Measurements from ENCODE around the gene AAMP. TPM values are rescaled to one million over a fixed set of nuclear protein-coding genes. Genes with fewer than 3 reads are reported as not detected.

AAMP gene
- total and polyA plus RNA-seq, 3 donors from 2014 or later = 112 to 177 (median 154) TPM

DNA sequence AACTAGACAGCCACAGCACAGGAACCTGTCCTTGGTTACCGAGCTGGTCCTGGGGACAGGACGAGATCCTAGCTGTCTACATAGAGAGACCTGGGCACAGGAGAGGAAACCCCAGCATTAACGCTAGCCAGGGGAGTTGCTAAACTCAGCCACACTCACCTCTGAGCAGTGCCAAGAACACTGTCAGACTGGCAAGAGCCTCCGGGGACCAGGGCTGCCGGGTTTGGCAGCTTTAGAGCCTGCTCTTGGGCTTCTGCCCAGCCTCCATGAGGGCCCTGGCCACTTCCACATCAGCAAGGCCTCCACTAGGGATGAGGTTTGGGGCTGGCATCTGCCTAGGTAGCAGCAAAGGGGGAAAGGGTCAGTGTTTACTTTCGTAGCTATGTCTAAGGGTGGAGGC, 15.7 kb upstream of the AAMP start:
- H3K4me3 ChIP-seq = no peak overlapping the region

DNA sequence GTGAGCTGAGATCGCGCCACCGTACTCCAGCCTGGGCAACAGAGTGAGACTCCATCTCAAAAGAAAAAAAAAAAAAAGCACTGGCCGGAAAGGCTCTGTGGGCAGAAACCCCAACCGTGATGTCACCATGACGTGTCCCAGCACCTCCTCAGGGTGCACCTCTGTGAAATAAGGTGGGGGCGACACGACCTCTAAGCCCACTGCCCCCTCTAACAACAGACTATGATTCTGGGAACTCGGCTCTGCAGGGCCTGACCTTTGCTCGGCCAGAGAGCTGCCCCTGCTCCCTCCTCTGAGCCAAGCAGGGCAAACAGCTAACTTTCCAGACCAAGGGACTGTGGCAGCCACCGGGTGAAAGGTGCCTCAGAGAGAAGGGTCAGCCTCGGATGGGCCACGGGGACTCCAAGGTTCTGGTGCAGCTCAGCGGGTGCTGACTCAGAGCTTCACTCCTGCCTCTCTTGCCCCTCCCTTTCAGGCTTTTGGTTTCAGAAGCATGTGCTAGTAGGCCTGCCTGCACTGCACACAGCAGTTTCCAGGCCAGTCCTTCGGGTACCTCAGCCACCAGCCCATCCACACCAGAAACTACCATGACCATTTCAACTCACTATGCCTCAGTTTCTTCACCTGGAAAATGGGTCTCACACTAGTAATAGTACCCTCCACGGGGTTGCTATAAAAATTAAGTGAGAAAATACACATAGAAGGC, 14.3 kb upstream of the AAMP start:
- intact Hi-C loops (cut with DNase I; ENCODE audit: low total_unique reads) = no loop called here
- H3K4me1 ChIP-seq = peaks cover 59% of the 10 kb centered on the region
- no peak for DNase-seq
- WGBS, 2 donors = 65 to 72% methylated on average over 16 of the region's 16 CpGs
- H3K9me3 ChIP-seq = no peaks in the 10 kb centered on the region
- no peak overlapping the region for H3K4me3 ChIP-seq
- H3K27me3 ChIP-seq = no peaks in the 10 kb centered on the region
- TF ChIP-seq, protein P1, sequence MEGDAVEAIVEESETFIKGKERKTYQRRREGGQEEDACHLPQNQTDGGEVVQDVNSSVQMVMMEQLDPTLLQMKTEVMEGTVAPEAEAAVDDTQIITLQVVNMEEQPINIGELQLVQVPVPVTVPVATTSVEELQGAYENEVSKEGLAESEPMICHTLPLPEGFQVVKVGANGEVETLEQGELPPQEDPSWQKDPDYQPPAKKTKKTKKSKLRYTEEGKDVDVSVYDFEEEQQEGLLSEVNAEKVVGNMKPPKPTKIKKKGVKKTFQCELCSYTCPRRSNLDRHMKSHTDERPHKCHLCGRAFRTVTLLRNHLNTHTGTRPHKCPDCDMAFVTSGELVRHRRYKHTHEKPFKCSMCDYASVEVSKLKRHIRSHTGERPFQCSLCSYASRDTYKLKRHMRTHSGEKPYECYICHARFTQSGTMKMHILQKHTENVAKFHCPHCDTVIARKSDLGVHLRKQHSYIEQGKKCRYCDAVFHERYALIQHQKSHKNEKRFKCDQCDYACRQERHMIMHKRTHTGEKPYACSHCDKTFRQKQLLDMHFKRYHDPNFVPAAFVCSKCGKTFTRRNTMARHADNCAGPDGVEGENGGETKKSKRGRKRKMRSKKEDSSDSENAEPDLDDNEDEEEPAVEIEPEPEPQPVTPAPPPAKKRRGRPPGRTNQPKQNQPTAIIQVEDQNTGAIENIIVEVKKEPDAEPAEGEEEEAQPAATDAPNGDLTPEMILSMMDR (IDR thresholded peaks at IDR 0.05) = no peak
- TF ChIP-seq POLR2A (IDR thresholded peaks at IDR 0.05) = no peak
- peak overlapping the region in 1 of 2 donors; percentile 87 for H3K27ac ChIP-seq
- no peaks in the 10 kb centered on the region for H3K36me3 ChIP-seq (ENCODE audit: low read depth, missing control alignments)

More for the DNA sequence above, 15.7 kb upstream of the AAMP start:
- H3K9me3 ChIP-seq = no peaks in the 10 kb centered on the region
- H3K36me3 ChIP-seq (ENCODE audit: low read depth, missing control alignments) = no peaks in the 10 kb centered on the region
- 31 to 39% methylated on average over 3 to 6 of the region's 6 CpGs for WGBS, 2 donors
- no peak for DNase-seq
- peak overlapping the region; percentile 87 to 90 for H3K27ac ChIP-seq
- peaks cover 68% of the 10 kb centered on the region for H3K4me1 ChIP-seq
- TF ChIP-seq POLR2A (IDR thresholded peaks at IDR 0.05) = no peak
- TF ChIP-seq, protein P1 (IDR thresholded peaks at IDR 0.05) = no peak
- no peaks in the 10 kb centered on the region for H3K27me3 ChIP-seq
- intact Hi-C loops (cut with DNase I; ENCODE audit: low total_unique reads) = no loop called here

DNA sequence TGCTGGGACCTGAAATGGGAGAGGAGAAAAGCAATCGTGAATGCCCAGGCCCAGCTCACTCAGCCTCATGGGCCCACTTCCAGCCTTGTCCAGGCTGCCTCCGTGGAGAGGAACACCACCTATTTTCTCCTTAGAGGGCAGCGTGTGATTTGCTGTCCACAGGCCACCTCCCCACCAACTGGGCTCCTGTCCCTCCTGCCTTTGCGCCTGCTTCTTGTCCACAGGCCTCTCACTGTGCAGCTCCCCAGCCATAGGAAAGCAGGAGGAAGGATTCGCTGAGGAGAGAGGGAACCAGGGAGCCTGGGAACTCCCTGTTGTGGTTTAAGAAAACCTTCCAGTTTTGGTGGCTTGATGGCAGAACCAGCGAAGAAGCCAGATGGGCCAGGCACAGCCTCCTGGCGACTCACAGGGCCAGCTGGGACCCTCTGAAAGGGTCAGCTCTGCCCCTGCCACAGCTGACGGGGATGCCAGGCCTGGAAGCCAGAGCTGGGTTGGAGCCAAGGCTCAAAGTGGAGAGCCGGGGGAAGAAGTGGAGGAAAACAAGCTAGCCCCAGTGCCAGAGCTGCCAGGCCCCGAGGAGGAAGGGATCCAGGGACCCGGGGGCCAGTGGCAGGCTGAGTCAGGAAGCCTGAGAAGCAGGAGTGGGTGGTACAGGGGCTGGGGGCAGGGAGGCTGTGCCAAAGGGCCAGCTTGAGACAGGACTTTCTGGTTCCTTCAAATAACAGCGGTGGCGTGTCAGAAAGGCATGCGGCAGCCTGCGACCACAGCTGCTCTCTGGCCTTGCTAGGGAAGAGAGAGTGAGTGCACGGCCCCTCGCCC, 12.4 kb upstream of the AAMP start:
- Histone ChIP-seq H3K4me3 (no peak overlapping the region), H3K27ac (peak overlapping the region; percentile 25 to 64), H3K27me3 (no peaks in the 10 kb centered on the region), H3K9me3 (no peaks in the 10 kb centered on the region), H3K36me3 (ENCODE audit: low read depth, missing control alignments) (no peaks in the 10 kb centered on the region), H3K4me1 (peaks cover 52% of the 10 kb centered on the region)
- WGBS, 2 donors = 61 to 67% methylated on average over 15 to 17 of the region's 17 CpGs
- no peak for DNase-seq
- intact Hi-C loops (cut with DNase I; ENCODE audit: low total_unique reads) = no loop called here
- TF ChIP-seq POLR2A (IDR thresholded peaks at IDR 0.05) = no peak
- TF ChIP-seq, protein P1 (IDR thresholded peaks at IDR 0.05) = no peak

DNA sequence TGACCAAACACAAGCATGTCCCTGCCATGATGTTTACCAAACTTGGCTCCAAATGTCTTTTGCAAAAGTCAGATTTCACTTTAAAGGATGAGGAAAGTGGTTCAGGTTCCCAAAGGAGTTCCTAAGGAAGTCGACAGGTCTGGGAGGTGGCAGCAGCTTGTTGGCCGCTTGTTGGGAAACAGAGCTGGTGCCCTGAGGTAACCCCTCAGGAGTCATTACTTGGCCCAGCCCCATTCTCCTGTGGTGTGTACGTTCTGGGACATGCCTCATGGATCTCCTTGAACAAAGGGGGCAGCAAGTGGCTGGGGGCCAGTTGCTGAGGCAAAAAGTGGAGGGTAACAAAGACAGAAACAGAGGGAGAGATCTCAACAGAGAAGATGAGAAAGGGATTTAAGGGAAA, 11.5 kb upstream of the AAMP start:
- 73 to 86% methylated on average over 2 to 3 of the region's 3 CpGs for WGBS, 2 donors
- intact Hi-C loops (cut with DNase I; ENCODE audit: low total_unique reads) = no loop called here
- peak overlapping the region in 1 of 2 donors; percentile 64 for H3K27ac ChIP-seq
- H3K4me3 ChIP-seq = no peak overlapping the region
- peaks cover 43% of the 10 kb centered on the region for H3K4me1 ChIP-seq
- TF ChIP-seq, protein P1 (IDR thresholded peaks at IDR 0.05) = no peak
- TF ChIP-seq POLR2A (IDR thresholded peaks at IDR 0.05) = no peak
- no peaks in the 10 kb centered on the region for H3K9me3 ChIP-seq
- H3K36me3 ChIP-seq (ENCODE audit: low read depth, missing control alignments) = no peaks in the 10 kb centered on the region
- DNase-seq = no peak
- H3K27me3 ChIP-seq = no peaks in the 10 kb centered on the region

All from testis (tissue), 3 donors.